ENCODE results near the gene CHRDL2.

Gene CHRDL2

DNA sequence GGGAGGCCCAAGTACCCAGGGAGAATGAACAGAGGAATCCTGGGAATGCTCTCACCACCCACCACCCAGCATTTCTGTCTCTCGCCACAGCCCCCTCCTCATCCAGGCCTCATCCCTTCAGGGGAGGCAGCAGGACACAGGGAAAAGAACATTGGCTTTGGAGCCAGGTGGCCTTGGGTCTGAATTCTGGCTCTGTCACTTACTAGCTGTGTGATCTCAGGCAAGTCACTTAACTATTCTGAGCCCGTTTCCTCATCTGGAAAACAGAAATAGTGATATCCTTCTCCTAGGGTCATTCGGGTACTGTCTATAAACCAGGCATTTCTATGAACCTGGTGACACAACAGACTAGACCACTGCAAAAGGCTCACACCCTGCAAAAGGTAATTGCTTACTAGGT, 22.1 kb downstream of the CHRDL2 start:
- no peak for DNase-seq

DNA sequence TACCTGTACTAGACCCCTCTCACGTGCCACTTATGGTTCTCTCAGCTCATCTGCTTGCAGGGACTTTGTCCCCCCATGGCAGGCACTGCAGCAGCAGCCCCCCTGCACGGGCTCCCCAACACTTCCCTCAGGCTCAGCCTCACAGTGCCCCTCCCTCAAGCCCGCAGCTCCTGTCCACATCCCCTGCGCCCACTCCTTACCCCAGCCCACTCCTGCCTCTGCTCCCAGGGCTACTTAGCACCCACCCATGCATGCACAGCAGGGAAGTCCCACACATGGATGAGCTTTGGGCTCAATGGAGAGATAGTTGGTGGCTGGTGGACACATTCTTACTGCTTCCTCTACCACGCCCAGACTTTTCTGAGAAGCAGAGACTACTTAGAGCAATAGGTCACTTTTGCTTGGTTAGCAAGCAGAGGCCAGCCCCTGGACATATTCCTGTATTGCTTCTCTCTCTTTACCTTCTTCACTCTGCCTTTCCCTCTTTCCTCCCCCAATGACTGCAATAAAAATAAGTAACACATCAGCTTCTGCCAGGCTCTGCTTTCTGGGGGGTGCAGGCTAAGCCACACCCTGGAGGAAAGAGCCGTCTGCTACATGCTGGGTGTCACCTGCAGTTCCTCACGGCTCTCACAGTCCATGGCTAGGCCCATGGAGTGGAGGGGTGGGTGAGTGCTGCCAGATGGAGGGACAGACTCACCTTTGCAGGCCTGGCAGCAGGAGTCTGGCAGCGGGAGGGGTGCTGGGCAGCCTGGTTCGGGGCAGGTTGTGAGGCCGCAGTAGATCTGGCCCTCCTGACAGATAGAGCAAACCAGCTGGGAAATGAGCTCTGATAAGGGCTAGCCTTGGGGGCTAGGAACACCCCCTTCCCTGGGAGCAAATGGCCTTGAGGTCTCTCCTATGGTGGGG, 23.4 kb downstream of the CHRDL2 start:
- no peak for DNase-seq

DNA sequence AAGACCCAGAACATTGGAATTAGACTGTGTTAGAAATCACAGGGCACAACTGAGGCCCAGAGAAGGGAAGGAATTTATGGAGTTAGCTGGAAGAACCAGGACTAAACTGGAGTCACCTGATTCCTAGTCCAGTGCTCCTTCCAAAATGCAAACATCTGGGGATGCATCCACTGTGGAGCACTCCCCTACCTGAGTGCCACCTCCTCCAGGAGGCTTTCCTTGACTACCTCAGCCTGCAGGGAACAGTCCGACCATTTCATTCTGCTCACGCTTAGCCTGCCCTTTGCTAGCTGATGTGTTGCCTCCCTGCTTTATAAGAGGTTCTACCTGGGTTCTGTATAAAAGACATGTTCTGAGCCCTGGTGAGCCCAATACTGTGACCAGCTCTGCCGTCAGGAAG, 24.0 kb downstream of the CHRDL2 start:
- no peak for DNase-seq

DNA sequence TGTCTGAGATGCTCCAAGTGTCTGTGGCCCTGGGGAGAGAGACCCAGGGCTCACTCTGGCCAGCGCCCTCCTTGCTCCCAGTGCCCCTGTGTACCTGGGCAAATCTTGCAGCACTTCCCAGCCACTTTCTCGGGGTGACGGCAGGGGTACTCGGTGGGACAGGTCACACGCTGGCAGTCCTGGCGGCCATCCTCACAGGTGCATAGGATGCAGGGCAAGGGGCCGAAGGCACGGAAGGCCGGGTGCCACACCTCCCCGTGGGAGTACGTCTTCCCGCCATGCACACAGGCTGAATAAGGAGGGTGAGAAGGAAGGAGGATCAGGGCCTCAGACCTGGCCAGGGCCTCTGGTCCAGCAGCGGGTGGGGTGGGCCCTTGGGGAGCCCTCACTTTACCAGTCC, 28.0 kb downstream of the CHRDL2 start:
- no peak for DNase-seq

DNA sequence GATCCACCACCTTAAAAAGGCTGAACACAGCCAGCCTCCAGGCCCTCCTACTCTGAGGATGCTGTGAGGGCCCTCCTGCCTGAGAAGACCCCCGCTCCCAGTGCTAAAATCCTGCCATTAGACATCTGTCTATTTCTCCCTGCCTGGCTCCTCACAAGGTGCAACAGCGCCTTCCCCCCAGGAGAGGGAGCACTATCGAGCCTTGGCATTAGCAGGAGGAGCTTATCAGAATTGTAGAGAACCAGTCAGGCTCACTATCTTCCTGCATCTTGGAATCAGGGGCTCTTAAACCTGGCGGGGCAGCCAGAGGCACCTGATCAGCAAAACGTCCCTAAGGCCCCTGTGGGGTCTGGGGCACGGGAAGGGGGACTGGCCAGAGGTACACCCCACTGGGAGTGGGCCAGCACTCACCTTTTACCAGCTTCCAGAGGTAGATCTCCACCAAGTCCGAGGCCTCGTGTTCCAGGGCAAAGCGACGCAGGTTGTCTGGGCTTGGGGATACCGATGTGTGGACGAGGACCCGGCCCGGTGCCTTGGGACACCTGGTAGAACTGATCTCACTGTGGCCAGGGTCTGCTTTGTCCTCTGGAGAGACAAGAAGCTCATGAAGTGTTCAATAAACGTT, 28.7 kb downstream of the CHRDL2 start:
- peak; percentile 11 for DNase-seq

DNA sequence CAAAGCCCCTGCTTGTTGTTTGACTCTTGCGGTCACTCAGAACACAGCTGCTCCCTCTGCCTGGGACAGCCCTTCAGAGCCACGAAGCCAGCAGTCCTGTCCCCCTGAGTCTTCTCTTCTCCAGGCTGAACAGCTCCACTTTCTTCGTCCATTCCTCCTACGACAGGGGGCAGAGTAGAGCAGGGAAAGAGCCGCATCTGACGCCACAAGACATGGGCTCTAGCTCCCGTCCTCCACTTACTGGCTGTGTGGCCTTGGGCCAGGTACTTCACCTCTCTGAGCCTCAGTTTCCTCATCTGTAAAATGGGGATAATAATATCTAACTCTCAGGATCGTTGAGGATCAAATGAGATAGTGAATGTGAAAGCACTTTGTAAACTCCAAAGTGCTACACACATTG, 29.9 kb downstream of the CHRDL2 start:
- DNase-seq: no peak

DNA sequence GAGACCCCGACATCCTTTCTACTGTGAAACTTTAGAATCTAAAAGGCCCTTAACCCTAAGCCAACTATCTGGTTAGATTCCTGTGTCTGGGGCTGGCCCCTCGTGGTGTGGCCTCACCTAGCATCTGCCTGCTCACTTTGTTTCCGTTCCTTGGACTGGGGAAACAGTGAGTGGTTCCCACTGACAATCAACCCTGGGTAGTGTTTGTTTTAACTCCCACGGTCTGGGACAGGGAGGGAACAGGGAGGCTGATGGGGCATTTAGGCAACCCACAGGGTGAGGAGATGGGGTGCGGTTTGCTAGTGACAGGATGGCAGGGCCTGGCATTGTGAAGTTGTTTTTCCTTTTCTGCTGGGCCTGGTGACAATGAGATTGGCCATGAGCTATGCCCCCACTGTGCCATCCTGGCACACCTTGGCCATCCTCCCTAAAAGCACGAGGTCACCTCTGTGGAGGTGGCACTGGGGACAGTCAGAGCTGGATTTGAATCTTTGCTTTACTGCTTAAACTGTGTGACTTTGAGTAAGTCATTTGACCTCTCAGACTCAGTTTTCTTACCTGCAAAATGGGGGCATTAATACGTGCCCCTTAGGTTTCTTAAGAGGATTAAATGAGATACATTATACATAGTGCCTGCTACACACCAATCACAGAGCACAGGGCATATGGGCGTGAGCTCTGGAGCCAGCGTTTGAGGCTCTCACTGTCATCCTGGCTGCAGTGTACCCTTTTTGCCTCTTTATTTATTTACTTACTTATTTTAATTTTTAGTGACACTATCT, 31.4 kb downstream of the CHRDL2 start:
- no peak for DNase-seq

DNA sequence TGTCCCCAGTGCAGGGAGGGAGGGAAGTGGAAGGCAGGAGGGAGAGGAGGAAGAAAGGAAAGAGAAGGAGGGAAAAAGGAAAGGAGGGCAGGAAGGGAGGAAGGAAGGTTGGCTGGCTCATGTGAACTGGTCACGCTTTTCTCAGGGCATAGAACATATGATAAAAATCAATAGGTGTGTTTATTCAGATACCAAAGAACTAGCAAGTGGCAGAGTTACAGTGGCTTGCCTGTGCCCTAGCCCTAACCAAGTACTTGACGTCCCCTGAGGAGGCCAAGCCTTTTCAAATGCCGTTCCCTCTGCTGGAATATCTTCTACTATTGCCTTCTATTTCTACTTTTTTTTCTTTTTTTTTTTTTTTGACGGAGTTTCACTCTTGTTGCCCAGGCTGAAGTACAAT, 33.5 kb downstream of the CHRDL2 start:
- no peak for DNase-seq

DNA sequence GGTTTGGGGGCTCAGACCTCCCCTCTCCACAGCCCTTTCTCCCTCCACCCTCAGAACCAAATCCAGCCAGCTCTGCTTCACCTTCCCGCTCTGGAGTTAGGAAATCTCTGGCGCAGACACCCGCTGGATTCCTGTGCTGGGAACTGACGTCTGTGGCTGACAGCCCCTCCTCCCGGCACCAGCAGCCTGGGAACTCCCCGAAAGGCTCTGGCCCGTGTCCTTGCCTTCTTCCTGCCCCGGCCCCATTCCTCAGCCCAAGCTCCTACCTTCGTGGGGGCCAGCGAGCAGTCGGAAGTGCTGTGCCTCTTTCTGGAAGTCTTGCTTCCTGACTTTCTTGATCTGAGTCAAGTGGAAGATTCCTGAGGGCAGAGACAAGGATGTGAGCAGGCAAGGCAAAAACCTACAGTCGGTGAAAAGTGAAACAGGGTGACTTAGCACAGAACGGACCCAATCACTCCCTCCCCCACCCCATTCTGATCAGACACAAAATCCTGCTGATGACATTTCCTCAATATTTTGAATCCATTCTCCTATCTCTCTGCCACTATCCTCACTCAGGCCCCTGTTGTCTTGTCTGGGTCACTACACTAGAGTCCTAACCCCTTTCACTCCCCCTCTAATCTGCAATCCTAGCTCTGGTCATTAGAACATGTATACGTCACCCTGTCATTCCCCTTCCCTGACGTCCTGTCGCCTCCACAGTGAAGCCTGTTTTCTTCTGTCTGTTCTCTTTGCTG, 34.1 kb downstream of the CHRDL2 start:
- no peak for DNase-seq

DNA sequence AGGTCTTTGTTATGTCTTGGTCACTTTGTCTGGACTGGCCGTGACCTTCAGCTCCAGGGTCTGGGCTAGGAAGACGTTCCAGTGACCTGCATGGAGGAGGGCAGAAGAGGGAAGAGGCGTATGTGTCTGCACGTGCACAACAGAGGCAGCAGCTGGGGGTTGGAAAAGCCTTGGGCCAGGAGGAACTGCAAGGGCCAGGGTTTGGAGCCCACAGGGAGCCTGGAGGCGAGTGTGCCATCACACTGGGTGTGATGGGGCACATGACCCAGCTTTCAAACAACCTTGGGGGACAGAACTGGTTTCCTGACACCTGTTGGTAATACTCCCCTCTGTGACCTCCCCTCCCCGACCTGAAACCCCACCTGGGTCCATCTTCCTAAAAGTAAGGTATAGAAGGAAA, 34.7 kb downstream of the CHRDL2 start:
- DNase-seq: no peak

DNA sequence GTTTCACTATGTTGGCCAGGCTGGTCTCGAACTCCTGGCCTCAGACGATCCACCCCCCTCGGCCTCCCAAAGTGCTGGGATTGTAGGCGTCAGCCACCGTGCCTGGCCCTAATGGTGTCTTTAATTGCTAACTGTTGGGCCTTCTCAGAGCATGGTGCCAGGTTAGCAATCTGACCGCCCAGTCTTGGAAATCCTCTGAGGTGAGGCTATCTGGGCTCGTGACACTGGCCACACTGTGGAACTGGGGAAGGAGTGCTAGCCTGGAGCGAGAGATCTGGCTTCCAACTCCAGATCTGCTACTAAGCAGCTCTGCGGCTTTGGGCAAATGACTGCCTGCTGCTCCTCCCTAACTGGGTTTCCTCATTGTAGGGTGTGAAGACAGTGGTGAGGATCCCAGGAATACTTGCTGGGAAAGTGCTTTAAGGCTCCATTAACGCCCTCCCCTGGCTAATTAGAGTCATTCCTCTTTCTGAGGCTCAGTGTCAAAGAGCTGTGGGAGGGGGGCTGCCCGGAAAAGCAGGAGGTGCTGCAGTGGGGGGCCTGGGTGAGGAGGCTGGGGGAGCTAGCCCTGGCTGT, 35.4 kb downstream of the CHRDL2 start:
- DNase-seq: no peak

DNA sequence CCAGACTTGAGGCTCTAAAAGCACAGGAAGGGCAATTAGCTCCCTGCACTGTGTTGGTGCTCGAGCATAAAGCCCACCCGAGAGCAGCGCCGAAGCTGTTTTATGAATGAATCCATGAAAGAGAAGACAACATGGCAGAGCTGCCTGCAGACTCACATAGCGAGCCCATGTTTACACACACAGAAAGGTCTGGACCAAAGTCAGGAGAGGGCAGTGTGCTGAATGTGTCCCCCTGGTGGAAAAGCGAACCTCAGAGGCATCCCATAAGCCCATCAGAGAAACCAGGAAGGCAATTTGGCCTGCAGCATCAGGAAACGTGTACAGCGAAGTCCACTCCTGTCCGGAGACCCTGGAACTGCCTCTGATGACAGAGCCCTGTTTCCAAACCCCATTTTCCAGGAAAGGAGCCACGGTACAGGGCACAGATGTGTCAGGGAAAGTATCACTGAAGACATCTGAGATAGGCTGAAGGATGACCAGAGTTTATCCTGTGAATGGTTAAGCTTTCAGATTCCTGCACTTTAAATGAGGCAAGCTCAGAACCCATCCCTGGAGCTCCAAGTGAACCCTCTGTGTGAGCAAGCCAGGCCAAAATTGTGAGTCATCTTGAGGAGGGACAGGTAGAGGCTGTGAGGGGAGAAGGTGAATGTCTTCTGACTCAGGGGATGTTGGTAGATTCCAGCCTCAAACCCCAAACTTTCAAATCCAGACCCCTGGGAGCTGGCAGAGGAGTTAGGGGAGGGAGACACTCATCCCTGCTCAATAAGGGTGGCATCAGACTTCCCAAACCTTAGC, 36.9 kb downstream of the CHRDL2 start:
- DNase-seq: no peak

DNA sequence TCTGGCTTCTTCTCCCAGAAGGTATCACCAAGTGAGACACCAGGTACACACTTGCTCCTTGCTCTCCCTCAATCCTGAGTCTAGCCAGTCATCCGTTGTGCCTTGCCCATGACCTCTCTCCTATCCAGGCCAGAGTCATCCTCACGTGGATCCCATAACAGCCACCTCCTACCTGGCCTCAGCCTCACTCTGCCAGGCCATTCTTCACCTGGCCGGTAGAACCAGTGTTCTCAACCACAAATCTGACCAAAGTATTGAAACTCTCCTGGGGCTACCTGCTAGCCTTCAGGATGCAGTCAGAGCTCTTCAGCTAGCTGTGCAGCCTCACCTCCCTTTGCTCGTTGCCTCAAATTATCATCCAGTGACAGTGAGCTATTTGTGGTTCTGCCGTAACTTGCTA, 37.7 kb downstream of the CHRDL2 start:
- no peak for DNase-seq

DNA sequence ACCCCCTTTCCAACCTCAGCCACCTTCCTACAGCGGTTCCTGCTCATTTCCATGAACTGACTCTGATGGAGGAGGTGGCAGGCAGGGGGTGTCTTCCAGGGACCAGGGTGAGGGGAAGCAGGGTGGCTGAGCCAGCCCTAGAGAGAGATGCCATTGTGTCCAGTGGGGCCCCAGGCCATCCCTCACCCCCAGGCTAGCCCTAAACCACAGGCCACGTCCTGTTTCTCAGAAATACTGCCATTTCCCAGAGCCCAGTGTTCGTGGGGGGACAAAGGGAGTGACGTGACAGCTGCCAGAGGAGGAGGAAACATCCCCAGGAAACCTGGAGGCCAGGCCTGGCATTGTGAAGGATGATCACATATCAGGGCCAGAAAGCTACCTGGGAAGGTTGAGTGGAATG, 39.5 kb downstream of the CHRDL2 start:
- DNase-seq: no peak

DNA sequence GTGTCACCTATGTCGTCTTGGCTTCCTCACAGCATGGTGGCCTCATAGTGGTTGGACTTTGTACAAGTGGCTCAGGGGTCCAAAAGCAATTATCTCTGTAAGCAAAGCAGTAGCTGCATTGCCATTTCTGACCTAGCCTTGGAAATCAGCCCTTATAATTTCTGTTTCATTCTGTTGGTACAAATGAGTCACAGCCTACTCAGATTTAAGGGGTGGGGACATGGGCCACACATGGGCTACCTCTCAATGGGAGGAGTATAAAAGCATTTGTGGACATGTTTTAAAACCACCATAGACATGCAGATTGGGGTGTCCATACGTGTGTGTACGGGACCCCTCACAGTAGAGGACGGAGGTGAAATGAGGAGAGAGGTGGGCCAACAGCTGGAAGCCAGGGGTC, 41.6 kb downstream of the CHRDL2 start:
- DNase-seq: no peak

DNA sequence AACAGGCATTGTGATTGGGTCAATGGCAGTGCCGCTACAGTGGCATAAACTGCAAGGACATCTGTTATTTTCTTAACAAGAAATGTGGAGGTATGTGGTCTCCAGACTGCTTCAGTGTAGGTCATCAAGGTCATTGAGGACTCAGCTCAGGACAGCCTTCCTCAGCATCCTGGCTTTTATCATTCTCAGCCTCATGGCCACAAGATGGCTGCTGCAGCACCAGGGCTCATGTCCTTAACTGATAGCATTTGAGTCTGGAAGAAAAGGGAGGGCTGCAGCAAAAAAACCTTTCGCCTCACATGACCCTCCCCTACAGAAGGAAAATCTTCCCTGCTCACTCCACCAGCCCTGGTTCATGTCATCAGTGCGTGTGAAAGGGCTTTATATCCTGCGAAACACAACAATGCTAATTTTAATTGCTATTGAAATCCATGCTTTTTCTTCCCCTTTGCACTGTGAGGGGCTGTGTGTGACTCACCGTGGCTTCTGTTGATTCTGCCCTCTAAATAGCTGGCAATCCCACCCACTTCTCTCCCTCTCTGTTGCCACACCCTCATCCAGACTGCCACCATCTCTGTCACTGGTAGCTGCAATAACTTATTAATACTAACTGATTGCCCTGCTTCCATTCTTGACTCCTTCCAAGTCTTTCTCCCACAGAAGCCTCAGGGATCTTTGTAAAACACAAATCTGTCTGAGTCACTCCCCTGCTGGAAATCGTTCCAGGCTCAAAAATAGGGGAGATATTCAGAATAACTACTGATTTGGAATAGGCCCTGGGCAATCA, 43.8 kb downstream of the CHRDL2 start:
- DNase-seq: no peak

DNA sequence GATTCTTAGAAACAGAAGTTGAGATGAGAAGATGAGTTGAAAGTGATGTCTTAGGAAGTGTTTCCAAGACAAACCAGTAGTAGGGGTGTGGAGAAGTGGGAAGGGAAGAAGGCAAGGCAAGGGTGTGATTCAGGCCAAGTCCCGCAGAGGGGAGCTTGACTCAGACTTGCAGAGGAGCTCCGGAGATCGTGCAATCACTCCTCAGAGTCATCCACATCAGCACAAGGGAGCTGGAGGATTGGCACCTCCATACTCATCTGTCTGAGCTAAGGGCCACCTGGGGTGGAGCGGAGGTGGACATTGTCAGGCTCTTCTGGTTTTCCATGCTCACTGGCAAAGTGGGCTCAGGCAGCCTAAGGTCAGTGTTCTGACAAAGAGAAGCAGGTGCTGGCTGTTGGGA, 44.4 kb downstream of the CHRDL2 start:
- no peak for DNase-seq

DNA sequence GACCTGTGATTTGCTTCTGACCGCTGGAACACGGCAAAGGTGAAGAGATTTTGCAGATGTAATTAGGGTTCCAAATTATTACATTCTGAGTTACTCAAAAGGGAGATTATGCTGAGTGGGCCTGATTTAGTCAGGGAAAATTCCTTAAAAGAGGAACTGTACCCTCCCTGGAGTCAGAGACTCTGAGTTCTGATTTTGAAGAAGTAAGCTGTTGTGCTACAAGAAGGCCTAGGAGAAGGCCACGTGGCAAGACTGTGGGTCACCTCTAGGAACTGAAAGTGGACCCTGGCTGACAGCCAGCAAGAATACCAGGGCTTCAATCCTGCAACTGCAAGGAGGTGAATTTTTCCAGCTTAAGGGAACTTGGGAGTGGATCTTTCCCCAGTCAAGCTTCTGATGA, 45.3 kb downstream of the CHRDL2 start:
- no peak for DNase-seq

DNA sequence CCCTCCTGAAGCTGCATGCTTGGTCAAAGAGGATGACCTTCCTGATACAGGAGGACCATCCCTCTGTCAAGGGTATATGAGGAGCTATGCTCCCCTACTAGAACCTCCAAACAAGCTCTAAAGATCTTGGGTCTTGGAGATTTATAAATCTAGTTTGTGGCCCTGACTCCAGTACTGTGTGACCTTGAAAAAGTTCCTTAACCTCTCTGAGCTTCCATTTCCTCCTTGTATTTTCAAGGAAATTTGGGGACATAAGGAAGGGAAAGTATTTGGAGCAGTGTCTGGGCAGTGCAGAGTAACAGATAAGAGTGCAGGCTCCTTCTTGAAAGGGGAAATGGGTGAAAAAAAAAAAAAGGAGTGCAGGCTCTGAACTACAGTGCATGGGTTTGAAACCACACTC, 45.9 kb downstream of the CHRDL2 start:
- DNase-seq: no peak

DNA sequence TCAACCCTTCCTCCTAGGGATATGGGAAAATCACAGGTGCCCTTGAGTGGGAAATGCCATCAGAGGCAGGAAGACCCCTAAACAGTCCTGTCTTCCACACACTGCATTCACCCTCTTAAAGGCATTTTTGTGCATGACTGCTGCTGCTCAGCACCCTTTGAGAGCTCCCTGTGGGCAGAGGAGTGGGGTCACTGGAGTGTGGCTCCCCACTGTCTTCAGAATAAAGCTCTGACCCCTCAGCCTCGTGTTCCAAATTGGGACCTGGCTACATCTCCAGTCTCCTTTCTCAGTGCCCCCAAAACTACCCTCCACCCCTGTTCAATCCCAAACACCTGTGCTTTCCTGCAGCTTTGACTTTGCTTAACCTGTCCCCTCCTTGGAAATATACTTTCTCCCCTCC, 46.6 kb downstream of the CHRDL2 start:
- DNase-seq: no peak

DNA sequence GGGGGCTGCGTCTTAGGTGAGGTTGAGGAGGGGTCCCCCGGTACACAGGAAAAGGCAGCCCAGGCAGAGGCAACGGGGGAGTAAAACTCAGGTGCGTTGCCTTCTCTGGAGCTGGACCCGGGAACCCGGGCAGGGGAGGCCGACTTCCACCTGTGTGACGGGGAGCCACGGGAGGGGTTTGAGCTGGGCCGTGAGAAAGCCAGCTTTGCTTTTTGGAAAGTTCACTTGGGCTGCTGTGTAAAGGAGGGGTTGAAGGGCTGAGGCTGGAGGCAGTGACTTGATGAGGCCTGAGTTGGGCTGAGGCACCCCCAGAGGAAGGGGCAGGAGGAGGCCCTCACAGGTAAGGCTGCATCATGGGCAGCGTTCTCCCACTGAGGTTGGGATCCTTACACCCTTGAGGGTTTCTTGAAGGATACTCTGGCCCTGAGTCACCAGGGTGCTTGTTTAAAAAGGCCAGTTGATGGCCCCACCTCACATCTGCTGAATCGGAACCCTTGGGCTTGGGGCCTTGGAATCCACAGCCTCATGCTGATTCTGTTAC, 47.2 kb downstream of the CHRDL2 start:
- DNase-seq: no peak

Data from NCI-H1417 treated with DMSO at 0.1 percent for 48 hours (cell line).